Lower lobe of right lung (tissue), 2 donors: ENCODE data around the gene TBC1D14. TPM values are rescaled to one million over a fixed set of nuclear protein-coding genes. Genes with fewer than 3 reads are reported as not detected.

ENCODE experiments used
- ATAC-seq, 2 donors: fragments of 200-7000 bp; cut with Tn5 transposase; one replicate each; pipeline ENCODE4 v1.9.1; 2020 to 2022; ENCODE audit warnings: mild to moderate bottlenecking in 2 of 2, moderate library complexity in 2 of 2
- DNase-seq: peaks from one replicate; pipeline ENCODE4 v3.0.0-alpha.2; 2020
- H3K27ac ChIP-seq: fragments of 200-600 bp; one replicate; pipeline ENCODE4 v1.8.0; 2022
- H3K27me3 ChIP-seq: fragments of 200-600 bp; one replicate; pipeline ENCODE4 v1.8.0; 2022; ENCODE audit warnings: low read depth
- H3K36me3 ChIP-seq: fragments of 200-600 bp; one replicate; pipeline ENCODE4 v1.8.0; 2022; ENCODE audit warnings: mild to moderate bottlenecking
- H3K4me1 ChIP-seq: fragments of 200-600 bp; one replicate; pipeline ENCODE4 v1.8.0; 2022
- H3K4me3 ChIP-seq: fragments of 200-600 bp; one replicate; pipeline ENCODE4 v1.8.0; 2022; ENCODE audit warnings: mild to moderate bottlenecking
- H3K9me3 ChIP-seq: fragments of 200-600 bp; one replicate; pipeline ENCODE4 v1.8.0; 2022
- CTCF ChIP-seq: fragments of 200-600 bp; IDR thresholded peaks from one replicate; pipeline ENCODE4 v1.8.0; 2022; ENCODE audit warnings: antibody characterized with exemption, mild to moderate bottlenecking
- intact Hi-C: fragments of 100-400 bp; cut with DNase I; formaldehyde crosslinking; loops from one replicate; pipeline ENCODE4 v1.11.0; 2022
- total RNA-seq: library from RNA; stranded (reverse); fragmentation: NEBNext Ultra II Directional; extraction: Animal tissue kit (Norgen Biotek cat#: 25700); gene quantifications from one replicate; pipeline ENCODE4 v1.2.1, GENCODE V29; 2021
- donor health status: DM: no; HTN: yes; CAD: no; lungs with severe emphysema.

The TBC1D14 gene
- total RNA-seq, 1 donor from 2014 or later: 60.7 TPM

GRCh38 chr4:6961496-6962210 is 52.0 kb downstream of the TBC1D14 start:
- Histone ChIP-seq H3K4me1 (peaks cover 26% of the 10 kb centered on the region), H3K4me3 (no peak overlapping the region), H3K36me3 (no peaks in the 10 kb centered on the region), H3K27ac (no peak overlapping the region), H3K9me3 (no peaks in the 10 kb centered on the region), H3K27me3 (no peaks in the 10 kb centered on the region)
- DNase-seq (no peak), ATAC-seq (no peak)
- intact Hi-C loops: no loop called here
- no peak for TF ChIP-seq CTCF

GRCh38 chr4:6962211-6963041 is 52.8 kb downstream of the TBC1D14 start:
- no peak for ATAC-seq
- H3K4me3 ChIP-seq: no peak overlapping the region
- H3K4me1 ChIP-seq: peaks cover 19% of the 10 kb centered on the region
- no peak for DNase-seq
- H3K36me3 ChIP-seq: peaks cover 1% of the 10 kb centered on the region
- no peaks in the 10 kb centered on the region for H3K9me3 ChIP-seq
- intact Hi-C loops: no loop called here
- no peak overlapping the region for H3K27ac ChIP-seq
- TF ChIP-seq CTCF: no peak
- no peaks in the 10 kb centered on the region for H3K27me3 ChIP-seq

GRCh38 chr4:6963139-6963611 is 53.5 kb downstream of the TBC1D14 start:
- Histone ChIP-seq H3K36me3 (peaks cover 9% of the 10 kb centered on the region), H3K27me3 (no peaks in the 10 kb centered on the region), H3K4me1 (peaks cover 18% of the 10 kb centered on the region), H3K4me3 (no peak overlapping the region), H3K27ac (no peak overlapping the region), H3K9me3 (no peaks in the 10 kb centered on the region)
- no peak for DNase-seq
- ATAC-seq: peak in 1 of 2 donors; percentile 4
- intact Hi-C loops: no loop called here
- no peak for TF ChIP-seq CTCF

- ATAC-seq: no peak
- Histone ChIP-seq H3K27ac (no peak overlapping the region), H3K4me1 (peaks cover 18% of the 10 kb centered on the region), H3K4me3 (no peak overlapping the region), H3K27me3 (no peaks in the 10 kb centered on the region), H3K36me3 (peaks cover 17% of the 10 kb centered on the region), H3K9me3 (no peaks in the 10 kb centered on the region)
- intact Hi-C loops: no loop called here
- no peak for DNase-seq
- no peak for TF ChIP-seq CTCF
These were observed 55.2 kb downstream of the TBC1D14 start for GRCh38 chr4:6964858-6965257.

GRCh38 chr4:6965329-6965728 is 55.7 kb downstream of the TBC1D14 start:
- no peak for ATAC-seq
- Histone ChIP-seq H3K36me3 (peaks cover 22% of the 10 kb centered on the region), H3K4me1 (peaks cover 18% of the 10 kb centered on the region), H3K4me3 (no peak overlapping the region), H3K9me3 (no peaks in the 10 kb centered on the region), H3K27ac (no peak overlapping the region), H3K27me3 (no peaks in the 10 kb centered on the region)
- DNase-seq: no peak
- intact Hi-C loops: no loop called here
- no peak for TF ChIP-seq CTCF
